LNCAP (cell line): ENCODE measurements around the gene ZNF763.

Source experiments
- TF ChIP-seq, protein P1 (sequence below): fragments of 450-650 bp; IDR thresholded peaks from 2 replicates; pipeline ENCODE4 v1.5.1; 2017; ENCODE audit warnings: mild to moderate bottlenecking

ZNF763 gene

DNA sequence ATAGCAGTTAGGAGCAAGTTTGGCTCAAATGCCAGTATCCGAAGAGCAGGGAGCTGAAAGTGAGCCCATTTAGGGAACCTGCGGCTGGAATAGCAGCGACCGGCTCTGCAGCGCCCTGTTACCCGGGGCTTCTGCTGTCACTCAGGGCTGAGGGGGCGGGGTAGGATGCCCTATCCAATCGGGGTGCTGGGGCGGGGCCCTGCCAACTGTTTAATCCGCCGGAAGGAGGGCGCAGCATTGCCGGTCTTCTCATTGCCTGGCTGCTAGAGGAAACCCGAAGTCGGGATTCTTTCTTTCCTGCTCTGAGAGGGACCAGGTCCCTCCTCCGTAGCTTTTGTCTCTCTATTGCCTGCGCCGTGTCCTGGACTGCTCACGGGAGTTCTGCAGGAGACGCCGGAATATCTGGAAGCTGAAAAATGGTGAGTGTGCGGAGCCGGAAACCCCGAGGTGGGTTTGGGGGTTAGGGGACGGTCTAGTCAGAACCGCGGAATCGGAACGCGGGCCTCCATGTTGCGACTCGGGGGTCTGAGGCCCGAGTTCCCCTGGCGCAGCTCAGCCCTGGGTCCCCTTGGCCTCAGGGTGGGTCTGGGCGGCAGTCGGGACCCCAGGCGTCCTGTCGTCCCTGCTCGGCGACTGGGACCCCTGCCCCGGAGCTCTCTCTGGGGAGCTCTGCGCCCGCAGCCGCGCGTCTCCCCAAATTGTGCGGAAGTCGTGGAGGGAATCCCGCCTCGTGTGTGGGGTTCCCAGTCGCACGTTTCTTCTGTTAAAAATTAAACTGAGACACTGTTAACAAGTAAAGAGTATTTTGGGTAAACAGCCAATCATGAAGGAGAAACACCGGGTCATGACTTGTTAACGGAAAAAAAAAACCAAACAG, 22.8 kb downstream of the ZNF763 start:
- TF ChIP-seq, protein P1, sequence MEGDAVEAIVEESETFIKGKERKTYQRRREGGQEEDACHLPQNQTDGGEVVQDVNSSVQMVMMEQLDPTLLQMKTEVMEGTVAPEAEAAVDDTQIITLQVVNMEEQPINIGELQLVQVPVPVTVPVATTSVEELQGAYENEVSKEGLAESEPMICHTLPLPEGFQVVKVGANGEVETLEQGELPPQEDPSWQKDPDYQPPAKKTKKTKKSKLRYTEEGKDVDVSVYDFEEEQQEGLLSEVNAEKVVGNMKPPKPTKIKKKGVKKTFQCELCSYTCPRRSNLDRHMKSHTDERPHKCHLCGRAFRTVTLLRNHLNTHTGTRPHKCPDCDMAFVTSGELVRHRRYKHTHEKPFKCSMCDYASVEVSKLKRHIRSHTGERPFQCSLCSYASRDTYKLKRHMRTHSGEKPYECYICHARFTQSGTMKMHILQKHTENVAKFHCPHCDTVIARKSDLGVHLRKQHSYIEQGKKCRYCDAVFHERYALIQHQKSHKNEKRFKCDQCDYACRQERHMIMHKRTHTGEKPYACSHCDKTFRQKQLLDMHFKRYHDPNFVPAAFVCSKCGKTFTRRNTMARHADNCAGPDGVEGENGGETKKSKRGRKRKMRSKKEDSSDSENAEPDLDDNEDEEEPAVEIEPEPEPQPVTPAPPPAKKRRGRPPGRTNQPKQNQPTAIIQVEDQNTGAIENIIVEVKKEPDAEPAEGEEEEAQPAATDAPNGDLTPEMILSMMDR, result no peak

DNA sequence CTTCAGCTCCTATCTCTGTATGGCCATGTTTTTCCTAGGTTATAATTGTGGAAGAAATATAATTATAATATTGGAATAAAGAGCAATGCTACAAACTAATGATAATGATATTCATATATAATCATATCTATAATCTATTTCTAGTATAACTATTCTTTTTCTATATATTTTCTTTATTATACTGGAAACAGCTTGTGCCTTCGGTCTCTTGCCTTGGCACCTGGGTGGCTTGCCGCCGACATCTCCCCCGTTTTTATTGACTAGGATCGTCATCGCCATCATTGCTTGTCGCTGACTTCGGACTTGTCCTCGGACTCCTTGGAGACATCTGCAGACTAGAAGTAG, 24.2 kb downstream of the ZNF763 start:
- TF ChIP-seq, protein P1, result no peak

DNA sequence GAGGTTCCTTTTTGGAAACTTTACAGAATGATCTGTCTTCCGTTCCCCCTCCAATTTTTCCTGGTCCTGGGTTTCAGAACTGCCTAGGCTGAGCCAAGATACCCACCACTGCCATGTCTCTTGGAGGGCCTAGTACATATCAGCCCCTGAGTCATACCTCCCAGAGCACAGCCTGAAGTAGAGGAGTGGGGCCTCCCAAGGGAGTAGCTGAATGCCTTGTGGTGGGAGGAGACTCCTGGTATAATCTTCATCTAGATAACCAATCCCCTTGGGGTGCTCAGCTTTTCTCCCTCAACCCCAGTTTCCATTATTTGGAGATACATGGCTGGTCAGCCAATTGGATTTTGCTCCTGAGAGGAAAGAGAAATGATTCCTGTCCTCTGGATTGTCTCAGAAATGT, 30.3 kb downstream of the ZNF763 start:
- TF ChIP-seq, protein P1, result no peak

DNA sequence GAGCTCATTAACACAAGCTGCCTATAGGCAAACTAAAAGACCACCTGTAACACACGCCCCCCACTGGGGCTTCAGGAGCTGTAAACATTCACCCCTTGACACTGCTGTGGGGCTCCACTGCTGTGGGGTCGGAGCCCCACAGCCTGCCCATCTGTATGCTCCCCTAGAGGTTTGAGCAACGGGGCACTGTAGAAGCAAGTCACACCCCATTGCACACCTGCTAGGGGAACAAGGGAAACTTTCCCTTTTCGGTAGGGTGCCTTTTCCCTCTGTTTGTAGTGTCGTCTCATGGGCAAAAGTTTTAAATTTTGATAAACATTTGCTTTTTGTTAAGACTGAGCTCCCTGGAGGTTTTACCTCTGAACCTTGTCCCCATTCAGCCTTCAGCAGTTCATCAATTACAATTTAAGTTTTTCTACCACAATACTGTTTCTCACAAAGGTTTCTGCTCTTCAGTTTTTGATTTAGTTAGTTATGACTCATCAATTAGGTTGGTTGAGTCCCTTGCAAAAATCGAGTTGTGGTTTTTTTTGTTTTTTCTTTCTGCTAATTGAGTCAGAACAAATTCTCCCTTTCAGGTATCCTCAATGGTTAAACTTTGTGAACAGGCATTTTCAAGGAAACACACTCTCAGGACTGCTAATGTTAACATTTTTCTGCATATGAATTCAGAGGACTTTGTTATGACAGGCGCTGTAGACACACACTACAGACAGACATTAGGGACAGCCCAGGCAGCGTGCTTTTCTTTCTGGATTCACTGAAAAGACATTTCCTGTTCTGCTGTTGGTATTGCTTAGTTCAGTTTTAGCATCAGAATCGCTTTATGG, 35.5 kb downstream of the ZNF763 start:
- TF ChIP-seq, protein P1, result no peak

DNA sequence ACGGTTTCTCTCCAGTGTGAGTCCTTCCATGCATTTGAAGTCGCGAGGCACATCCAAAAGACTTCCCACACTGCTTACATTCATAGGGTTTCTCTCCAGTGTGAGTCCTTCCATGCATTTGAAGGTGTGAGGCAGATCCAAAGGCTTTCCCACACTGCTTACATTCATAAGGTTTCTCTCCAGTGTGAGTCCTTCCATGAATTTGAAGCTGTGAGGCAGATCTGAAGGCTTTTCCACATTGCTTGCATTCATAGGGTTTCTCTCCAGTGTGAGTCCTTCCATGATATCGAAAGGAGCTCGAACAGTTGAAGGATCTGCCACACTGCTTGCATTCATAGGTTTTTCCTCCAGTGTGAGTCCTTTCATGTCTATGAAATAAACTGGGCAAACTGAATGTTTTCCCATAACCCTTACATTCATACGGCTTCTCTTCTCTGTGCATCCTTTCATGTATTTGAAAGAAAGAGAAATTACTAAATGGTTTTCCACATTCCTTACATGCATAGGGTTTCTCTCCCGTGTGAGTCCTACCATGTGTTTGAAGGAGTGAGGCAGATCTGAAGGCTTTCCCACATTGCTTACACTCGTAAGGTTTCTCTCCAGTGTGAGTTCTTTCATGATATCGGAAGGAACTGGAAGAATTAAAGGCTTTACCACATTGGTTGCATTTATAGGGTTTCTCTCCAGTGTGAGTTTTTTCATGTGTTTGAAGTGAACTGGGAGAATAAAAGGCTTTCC, 50.3 kb downstream of the ZNF763 start:
- TF ChIP-seq, protein P1, result no peak

GRCh38 chr19:12015753-12016116, 50.9 kb downstream of the ZNF763 start:
- TF ChIP-seq, protein P1, result no peak
